ENCODE measurements around the gene ZNF784.
"Not testable (repeated sequence)": the region's sequence is repeated elsewhere in the genome, so short reads cannot be mapped to it uniquely, and the experiment has no call there.

The ZNF784 gene

GRCh38 chr19:55592391-55593090 is 31.8 kb downstream of the ZNF784 start:
- H3K27ac Mint-ChIP-seq, result no peak overlapping the region
- H3K4me3 Mint-ChIP-seq, result no peak overlapping the region
- intact Hi-C loops (cut with micrococcal nuclease), result no loop called here
- H3K9me3 Mint-ChIP-seq, result no peaks in the 10 kb centered on the region
- peaks cover 54% of the 10 kb centered on the region for H3K36me3 Mint-ChIP-seq (ENCODE audit: low read depth)
- peaks cover 4% of the 10 kb centered on the region for H3K27me3 Mint-ChIP-seq
- peaks cover 12% of the 10 kb centered on the region for H3K4me1 Mint-ChIP-seq (ENCODE audit: low read depth)

- H3K36me3 Mint-ChIP-seq (ENCODE audit: low read depth), result peaks cover 44% of the 10 kb centered on the region
- intact Hi-C loops (cut with micrococcal nuclease), result no loop called here
- H3K27ac Mint-ChIP-seq, result no peak overlapping the region
- H3K4me1 Mint-ChIP-seq (ENCODE audit: low read depth), result peaks cover 21% of the 10 kb centered on the region
- H3K9me3 Mint-ChIP-seq, result no peaks in the 10 kb centered on the region
- H3K4me3 Mint-ChIP-seq, result no peak overlapping the region
- peaks cover 14% of the 10 kb centered on the region for H3K27me3 Mint-ChIP-seq
Measured at GRCh38 chr19:55591555-55591954, 32.8 kb downstream of the ZNF784 start.

- H3K9me3 Mint-ChIP-seq, result no peaks in the 10 kb centered on the region
- H3K27me3 Mint-ChIP-seq, result peaks cover 22% of the 10 kb centered on the region
- peaks cover 30% of the 10 kb centered on the region for H3K4me1 Mint-ChIP-seq (ENCODE audit: low read depth)
- H3K36me3 Mint-ChIP-seq (ENCODE audit: low read depth), result peaks cover 34% of the 10 kb centered on the region
- intact Hi-C loops (cut with micrococcal nuclease), result no loop called here
- no peak overlapping the region for H3K27ac Mint-ChIP-seq
- H3K4me3 Mint-ChIP-seq, result no peak overlapping the region
Measured at GRCh38 chr19:55590617-55591016, 33.7 kb downstream of the ZNF784 start.

DNA sequence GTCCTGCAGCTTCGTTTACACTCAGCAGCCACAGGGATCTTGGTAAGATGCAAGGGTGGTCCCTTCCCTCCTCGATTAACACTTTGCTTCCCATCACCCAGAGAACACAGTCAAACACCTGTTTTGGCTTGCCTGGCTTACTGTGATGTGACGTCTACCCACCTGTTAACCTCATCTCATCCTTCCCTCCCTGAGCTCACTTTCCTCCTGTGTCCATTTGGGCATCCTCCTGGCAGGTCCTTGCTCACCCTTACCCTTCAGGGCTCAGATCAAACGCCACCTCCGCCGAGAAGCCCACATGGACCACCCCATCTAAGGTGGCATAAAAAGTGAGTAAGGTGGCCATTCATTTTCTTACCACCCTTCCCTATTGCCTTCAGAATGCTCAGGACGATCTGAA is 34.3 kb downstream of the ZNF784 start:
- Mint-ChIP-seq H3K9me3 (no peaks in the 10 kb centered on the region), H3K36me3 (ENCODE audit: low read depth) (peaks cover 29% of the 10 kb centered on the region), H3K4me1 (ENCODE audit: low read depth) (peaks cover 31% of the 10 kb centered on the region), H3K27me3 (peaks cover 27% of the 10 kb centered on the region), H3K27ac (no peak overlapping the region), H3K4me3 (no peak overlapping the region)
- intact Hi-C loops (cut with micrococcal nuclease), result no loop called here

- H3K27ac Mint-ChIP-seq, result no peak overlapping the region
Measured at GRCh38 chr19:55588738-55589137, 35.6 kb downstream of the ZNF784 start.

GRCh38 chr19:55586976-55587668 is 37.2 kb downstream of the ZNF784 start:
- Mint-ChIP-seq H3K9me3 (no peaks in the 10 kb centered on the region), H3K4me1 (ENCODE audit: low read depth) (peaks cover 30% of the 10 kb centered on the region), H3K27ac (no peak overlapping the region), H3K36me3 (ENCODE audit: low read depth) (peaks cover 7% of the 10 kb centered on the region), H3K27me3 (peaks cover 36% of the 10 kb centered on the region), H3K4me3 (peak overlapping the region; percentile 67)
- intact Hi-C loops (cut with micrococcal nuclease), result no loop called here

More at GRCh38 chr19:55588738-55589137, 35.6 kb downstream of the ZNF784 start:
- H3K36me3 Mint-ChIP-seq (ENCODE audit: low read depth), result peaks cover 21% of the 10 kb centered on the region
- H3K4me1 Mint-ChIP-seq (ENCODE audit: low read depth), result peaks cover 30% of the 10 kb centered on the region
- H3K27me3 Mint-ChIP-seq, result peaks cover 36% of the 10 kb centered on the region
- H3K9me3 Mint-ChIP-seq, result no peaks in the 10 kb centered on the region
- H3K4me3 Mint-ChIP-seq, result no peak overlapping the region
- intact Hi-C loops (cut with micrococcal nuclease), result no loop called here

DNA sequence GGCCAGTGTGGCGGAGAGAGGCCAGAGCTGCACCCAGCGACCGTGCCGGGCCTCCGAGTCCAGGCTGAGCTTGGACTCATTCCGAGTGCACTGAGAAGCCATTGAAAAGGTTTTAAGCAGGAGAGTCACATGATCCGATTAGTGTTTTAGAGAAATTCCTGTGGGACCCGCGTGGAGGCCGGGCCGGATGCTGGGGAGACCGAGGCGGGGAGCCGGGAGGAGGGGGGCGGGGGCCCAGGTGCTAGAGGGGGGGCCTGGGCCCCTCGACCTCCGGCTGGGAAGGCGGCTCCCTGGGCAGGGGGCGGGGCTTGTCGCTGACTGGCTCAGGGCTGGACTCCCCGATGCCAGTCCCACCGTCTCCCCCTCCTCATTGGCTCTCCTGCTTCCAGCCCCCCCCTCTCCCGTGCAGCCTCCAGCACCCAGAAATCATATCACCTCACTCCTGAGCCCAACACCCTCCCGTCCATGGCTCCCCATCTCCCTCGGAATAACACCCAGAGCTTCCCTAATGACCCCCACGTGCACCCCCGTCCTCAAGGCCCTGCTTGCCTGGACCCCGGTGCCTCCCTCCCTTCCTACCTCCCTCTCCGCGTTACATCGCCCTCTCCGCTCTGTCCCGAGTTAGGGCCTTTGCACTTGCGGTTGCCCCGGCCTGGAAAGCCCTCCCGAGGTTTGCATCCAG is 38.6 kb downstream of the ZNF784 start:
- intact Hi-C loops (cut with micrococcal nuclease), result no loop called here
- H3K4me3 Mint-ChIP-seq, result peak overlapping the region; percentile 28
- peaks cover 30% of the 10 kb centered on the region for H3K4me1 Mint-ChIP-seq (ENCODE audit: low read depth)
- H3K36me3 Mint-ChIP-seq (ENCODE audit: low read depth), result no peaks in the 10 kb centered on the region
- peaks cover 36% of the 10 kb centered on the region for H3K27me3 Mint-ChIP-seq
- no peak overlapping the region for H3K27ac Mint-ChIP-seq
- H3K9me3 Mint-ChIP-seq, result no peaks in the 10 kb centered on the region

- Mint-ChIP-seq H3K4me1 (ENCODE audit: low read depth) (peaks cover 33% of the 10 kb centered on the region), H3K27ac (no peak overlapping the region), H3K9me3 (no peaks in the 10 kb centered on the region), H3K36me3 (ENCODE audit: low read depth) (peaks cover 4% of the 10 kb centered on the region), H3K27me3 (peaks cover 33% of the 10 kb centered on the region), H3K4me3 (no peak overlapping the region)
- intact Hi-C loops (cut with micrococcal nuclease), result no loop called here
Measured at GRCh38 chr19:55584871-55585270, 39.5 kb downstream of the ZNF784 start.

DNA sequence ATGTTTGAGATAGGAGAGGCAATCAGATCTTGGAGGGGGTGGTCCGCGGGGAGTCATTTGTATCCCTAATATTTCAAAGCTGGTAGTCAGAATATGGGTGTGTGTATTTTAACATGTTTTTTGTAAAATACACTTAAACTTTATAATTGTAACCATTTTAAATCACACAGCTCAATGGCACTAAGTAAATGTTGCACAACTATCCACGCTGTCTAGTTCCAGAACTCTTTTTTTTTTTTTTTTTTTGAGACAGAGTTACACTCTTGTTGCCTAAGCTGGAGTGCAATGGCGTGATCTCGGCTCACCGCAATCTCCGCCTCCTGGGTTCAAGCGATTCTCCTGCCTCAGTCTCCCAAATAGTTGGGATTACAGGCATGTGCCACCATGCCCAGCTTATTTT is 40.5 kb downstream of the ZNF784 start:
- intact Hi-C loops (cut with micrococcal nuclease); H3K9me3 Mint-ChIP-seq; H3K4me3 Mint-ChIP-seq; H3K36me3 Mint-ChIP-seq (ENCODE audit: low read depth); H3K27ac Mint-ChIP-seq: not testable (repeated sequence)
- H3K27me3 Mint-ChIP-seq, result peaks cover 32% of the 10 kb centered on the region
- peaks cover 39% of the 10 kb centered on the region for H3K4me1 Mint-ChIP-seq (ENCODE audit: low read depth)

- H3K9me3 Mint-ChIP-seq; H3K27ac Mint-ChIP-seq; H3K4me3 Mint-ChIP-seq; intact Hi-C loops (cut with micrococcal nuclease): not testable (repeated sequence)
- H3K36me3 Mint-ChIP-seq (ENCODE audit: low read depth), result peaks cover 23% of the 10 kb centered on the region
- peaks cover 30% of the 10 kb centered on the region for H3K27me3 Mint-ChIP-seq
- H3K4me1 Mint-ChIP-seq (ENCODE audit: low read depth), result peaks cover 37% of the 10 kb centered on the region
Measured at GRCh38 chr19:55582284-55582683, 42.1 kb downstream of the ZNF784 start.

DNA sequence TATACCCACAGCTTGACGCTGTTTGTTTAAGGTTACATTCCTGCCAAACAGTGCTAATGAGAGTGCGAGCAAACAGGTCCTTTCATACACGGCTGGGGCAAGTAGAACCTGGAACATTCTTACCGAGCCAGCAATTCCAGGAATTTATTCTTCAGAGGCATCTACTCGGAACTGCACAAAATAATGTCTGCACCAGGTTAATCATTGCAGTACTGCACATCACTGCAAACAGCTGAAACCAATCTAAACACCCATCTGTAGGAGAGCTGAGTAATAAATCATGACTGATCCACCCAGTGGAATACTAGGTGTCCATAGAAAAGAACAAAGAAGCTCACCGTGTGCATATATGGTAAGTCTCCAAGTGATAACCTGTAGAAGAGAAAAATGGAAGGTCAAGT is 42.5 kb downstream of the ZNF784 start:
- Mint-ChIP-seq H3K4me3 (no peak overlapping the region), H3K9me3 (no peaks in the 10 kb centered on the region), H3K27ac (no peak overlapping the region), H3K36me3 (ENCODE audit: low read depth) (peaks cover 28% of the 10 kb centered on the region), H3K27me3 (peaks cover 26% of the 10 kb centered on the region), H3K4me1 (ENCODE audit: low read depth) (peaks cover 33% of the 10 kb centered on the region)
- intact Hi-C loops (cut with micrococcal nuclease), result no loop called here

DNA sequence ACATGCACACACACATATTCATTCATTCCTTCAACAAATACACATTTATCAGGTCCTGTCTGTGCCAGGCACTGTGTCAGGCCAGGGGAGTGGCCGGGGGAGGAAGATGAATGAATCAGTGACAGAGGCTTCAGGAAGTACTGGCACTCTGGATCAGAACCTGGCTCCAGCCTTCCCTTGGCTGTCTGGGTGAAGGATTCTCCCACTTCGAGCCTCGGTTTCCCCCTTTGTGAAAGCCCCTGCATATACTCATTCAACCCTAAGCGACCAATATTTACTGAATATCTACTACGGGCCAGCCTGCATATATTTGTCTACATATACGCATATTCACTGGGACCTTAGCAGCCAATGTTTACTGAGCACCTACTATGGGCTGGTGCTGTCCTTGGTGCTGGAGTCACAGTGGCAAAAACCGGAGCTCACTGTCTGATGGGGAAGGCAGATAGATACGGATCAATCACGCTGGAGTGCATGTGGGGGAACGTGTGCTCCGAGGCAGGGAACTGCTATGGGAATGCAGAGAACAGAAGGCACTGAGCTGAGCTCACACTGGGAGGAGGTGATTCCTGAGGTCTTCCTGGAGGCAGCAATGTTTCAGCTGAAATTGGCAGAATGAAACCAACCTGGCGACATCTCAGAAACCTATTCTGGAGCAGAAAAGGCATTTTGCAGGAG is 43.1 kb downstream of the ZNF784 start:
- peaks cover 28% of the 10 kb centered on the region for H3K4me1 Mint-ChIP-seq (ENCODE audit: low read depth)
- peaks cover 20% of the 10 kb centered on the region for H3K27me3 Mint-ChIP-seq
- peak overlapping the region; percentile 60 for H3K27ac Mint-ChIP-seq
- peak overlapping the region; percentile 74 for H3K4me3 Mint-ChIP-seq
- peaks cover 31% of the 10 kb centered on the region for H3K36me3 Mint-ChIP-seq (ENCODE audit: low read depth)
- no peaks in the 10 kb centered on the region for H3K9me3 Mint-ChIP-seq
- intact Hi-C loops (cut with micrococcal nuclease), result no loop called here

- H3K27me3 Mint-ChIP-seq, result peaks cover 15% of the 10 kb centered on the region
- H3K9me3 Mint-ChIP-seq, result no peaks in the 10 kb centered on the region
- intact Hi-C loops (cut with micrococcal nuclease), result no loop called here
- peak within 1 kb of the TSS; percentile 60 for H3K27ac Mint-ChIP-seq
- peaks cover 22% of the 10 kb centered on the region for H3K4me1 Mint-ChIP-seq (ENCODE audit: low read depth)
- peak within 1 kb of the TSS; percentile 74 for H3K4me3 Mint-ChIP-seq
- peaks cover 31% of the 10 kb centered on the region for H3K36me3 Mint-ChIP-seq (ENCODE audit: low read depth)
Measured at GRCh38 chr19:55580628-55581144, 43.7 kb downstream of the ZNF784 start, which contains the start of gene ZNF579. TSS of gene ZNF579 (minus strand) at chr19:55580848. CDS start at chr19:55579639, 1,209 bp downstream.

Measured in dendritic cell treated with granulocyte-macrophage colony-stimulating factor and Interleukin-4, amounts not matched to agents 40 ng/mL and 50 ng/mL, for 4 days (primary cell).